A549 (cell line): ENCODE results near the gene PPME1.

Experiments used
- CTCF ChIP-seq: fragments of >200 bp; sonication (Bioruptor Twin); formaldehyde crosslinking; IDR thresholded peaks from 3 replicates; pipeline ENCODE4 v1.5.1; 2016
- JUNB ChIP-seq: fragments of >200 bp; sonication (Bioruptor Twin); formaldehyde crosslinking; IDR thresholded peaks from 2 replicates; pipeline ENCODE4 v1.6.1; 2016

- TF ChIP-seq JUNB (no peak), CTCF (no peak)
Measured at GRCh38 chr11:74233683-74234082, 62.6 kb downstream of the PPME1 start.
